ENCODE data around the gene NGEF. TPM values are rescaled to one million over a fixed set of nuclear protein-coding genes. Genes with fewer than 3 reads are reported as not detected.

The NGEF gene
- total and polyA plus RNA-seq, 2 donors from 2014 or later = 4.8 to 5.3 TPM

GRCh38 chr2:232994446-232994845 is 18.6 kb downstream of the NGEF start:
- no peaks in the 10 kb centered on the region for H3K27me3 ChIP-seq (ENCODE audit: control insufficient read depth, insufficient read depth, low read length)
- H3K27ac ChIP-seq (ENCODE audit: low read depth in 2 of 2, low read length in 2 of 2) = no peak overlapping the region
- DNase-seq = peak in 3 of 5 donors; percentile 43 to 56 (median 44)
- H3K9ac ChIP-seq (ENCODE audit: low read length in 3 of 3) = no peak overlapping the region
- intact Hi-C loops (cut with DNase I) = no loop called here
- H3K4me1 ChIP-seq (ENCODE audit: control insufficient read depth in 2 of 3, insufficient read depth in 2 of 3, low read depth in 1 of 3, low read length in 3 of 3) = no peaks in the 10 kb centered on the region
- no peak for FAIRE-seq
- H3K36me3 ChIP-seq (ENCODE audit: control insufficient read depth in 2 of 3, insufficient read depth in 3 of 3, low read length in 3 of 3) = no peaks in the 10 kb centered on the region
- TF ChIP-seq CTCF (IDR thresholded peaks at IDR 0.05; ENCODE audit: borderline replicate concordance, extremely low read depth, insufficient read depth) = no peak
- peaks cover 0 to 6% (median 0%) of the 10 kb centered on the region in 3 donors for H3K9me3 ChIP-seq (ENCODE audit: control insufficient read depth in 2 of 3, insufficient read depth in 1 of 3, low read length in 3 of 3)
- H3K4me3 ChIP-seq (ENCODE audit: low read length in 3 of 3) = no peak overlapping the region

GRCh38 chr2:232993231-232993821 is 19.7 kb downstream of the NGEF start:
- H3K27me3 ChIP-seq (ENCODE audit: control insufficient read depth, insufficient read depth, low read length) = no peaks in the 10 kb centered on the region
- FAIRE-seq = no peak

GRCh38 chr2:232986155-232986554 is 26.9 kb downstream of the NGEF start:
- no peak for FAIRE-seq
- intact Hi-C loops (cut with DNase I) = no loop called here
- no peaks in the 10 kb centered on the region for H3K9me3 ChIP-seq (ENCODE audit: control insufficient read depth in 2 of 3, insufficient read depth in 1 of 3, low read length in 3 of 3)

More at GRCh38 chr2:232993231-232993821, 19.7 kb downstream of the NGEF start:
- Histone ChIP-seq H3K9ac (ENCODE audit: low read length in 3 of 3) (no peak overlapping the region), H3K4me1 (ENCODE audit: control insufficient read depth in 2 of 3, insufficient read depth in 2 of 3, low read depth in 1 of 3, low read length in 3 of 3) (no peaks in the 10 kb centered on the region), H3K36me3 (ENCODE audit: control insufficient read depth in 2 of 3, insufficient read depth in 3 of 3, low read length in 3 of 3) (no peaks in the 10 kb centered on the region), H3K4me3 (ENCODE audit: low read length in 3 of 3) (no peak overlapping the region), H3K9me3 (ENCODE audit: control insufficient read depth in 2 of 3, insufficient read depth in 1 of 3, low read length in 3 of 3) (peaks cover 0 to 6% (median 0%) of the 10 kb centered on the region in 3 donors), H3K27ac (ENCODE audit: low read depth in 2 of 2, low read length in 2 of 2) (no peak overlapping the region)
- TF ChIP-seq CTCF (IDR thresholded peaks at IDR 0.05; ENCODE audit: borderline replicate concordance, extremely low read depth, insufficient read depth) = no peak
- intact Hi-C loops (cut with DNase I) = no loop called here
- DNase-seq = no peak

More at GRCh38 chr2:232986155-232986554, 26.9 kb downstream of the NGEF start:
- DNase-seq = no peak
- Histone ChIP-seq H3K27ac (ENCODE audit: low read depth in 2 of 2, low read length in 2 of 2) (no peak overlapping the region), H3K9ac (ENCODE audit: low read length in 3 of 3) (no peak overlapping the region), H3K4me3 (ENCODE audit: low read length in 3 of 3) (no peak overlapping the region), H3K27me3 (ENCODE audit: control insufficient read depth, insufficient read depth, low read length) (no peaks in the 10 kb centered on the region), H3K4me1 (ENCODE audit: control insufficient read depth in 2 of 3, insufficient read depth in 2 of 3, low read depth in 1 of 3, low read length in 3 of 3) (no peaks in the 10 kb centered on the region), H3K36me3 (ENCODE audit: control insufficient read depth in 2 of 3, insufficient read depth in 3 of 3, low read length in 3 of 3) (no peaks in the 10 kb centered on the region)
- no peak for TF ChIP-seq CTCF (IDR thresholded peaks at IDR 0.05; ENCODE audit: borderline replicate concordance, extremely low read depth, insufficient read depth)
